GM21390 (cell line): ENCODE measurements around the gene SORCS3.

Experiments used
- ATAC-seq: cut with Tn5 transposase; IDR thresholded peaks from one replicate; pipeline ENCODE4 v1.9.1; 2021; ENCODE audit not compliant: unreplicated experiment

The SORCS3 gene

GRCh38 chr10:104773105-104773504 lies 132.0 kb downstream of the SORCS3 start:
- no peak for ATAC-seq

GRCh38 chr10:104774234-104774633 lies 133.1 kb downstream of the SORCS3 start:
- ATAC-seq: no peak

GRCh38 chr10:104777086-104777799 lies 136.2 kb downstream of the SORCS3 start:
- ATAC-seq: no peak

DNA sequence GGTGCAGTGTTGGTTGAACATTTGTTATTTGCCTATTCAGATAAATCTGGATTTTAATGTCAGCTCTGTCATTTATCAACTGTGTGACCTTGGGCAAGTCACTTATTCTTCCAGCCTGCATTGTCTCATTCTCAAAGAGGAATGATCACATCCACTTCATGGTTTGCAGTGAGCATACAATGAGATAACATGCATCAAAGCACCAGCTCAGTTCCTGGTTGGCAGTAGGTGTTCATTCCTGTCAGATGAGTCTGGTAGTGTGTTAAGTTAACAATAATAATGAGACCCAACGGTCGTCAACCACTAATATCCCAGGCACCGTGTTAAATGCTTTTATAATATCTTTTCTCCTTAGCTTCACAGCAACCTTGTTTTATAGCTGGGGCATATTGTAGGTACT lies 137.3 kb downstream of the SORCS3 start:
- no peak for ATAC-seq

GRCh38 chr10:104779701-104780100 lies 138.6 kb downstream of the SORCS3 start:
- ATAC-seq: no peak

GRCh38 chr10:104780165-104780564 lies 139.1 kb downstream of the SORCS3 start:
- ATAC-seq: no peak

DNA sequence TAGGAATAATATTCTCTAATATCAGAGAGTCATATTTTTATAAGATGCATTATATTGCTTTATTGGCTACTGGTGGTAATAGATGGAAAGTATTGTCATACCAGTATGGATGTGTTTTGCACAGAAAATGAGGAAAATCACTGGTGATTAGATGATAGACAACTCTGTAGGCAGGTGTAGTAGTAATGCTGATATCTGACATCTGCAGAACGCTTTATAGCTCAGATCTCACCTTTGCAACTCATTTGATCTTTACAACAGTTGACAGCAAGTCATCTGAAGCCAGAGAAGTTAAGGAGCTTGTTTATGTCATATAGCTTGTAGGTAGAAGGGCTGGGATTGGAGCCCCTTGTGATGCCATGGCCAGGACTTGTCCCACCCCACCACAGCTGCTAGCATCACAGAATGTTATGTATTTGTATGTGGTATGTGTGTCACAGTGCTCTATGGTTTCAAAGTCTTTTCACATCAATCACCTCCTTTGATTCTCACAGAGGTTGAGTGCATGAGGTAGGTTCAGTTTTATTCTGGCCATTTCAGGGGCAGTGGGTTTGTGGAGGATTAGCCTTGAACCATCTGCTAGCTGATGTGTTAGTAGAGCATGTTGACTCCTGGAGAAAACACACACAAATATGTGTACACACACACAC lies 140.0 kb downstream of the SORCS3 start:
- ATAC-seq: no peak

GRCh38 chr10:104784452-104784851 lies 143.4 kb downstream of the SORCS3 start:
- no peak for ATAC-seq

DNA sequence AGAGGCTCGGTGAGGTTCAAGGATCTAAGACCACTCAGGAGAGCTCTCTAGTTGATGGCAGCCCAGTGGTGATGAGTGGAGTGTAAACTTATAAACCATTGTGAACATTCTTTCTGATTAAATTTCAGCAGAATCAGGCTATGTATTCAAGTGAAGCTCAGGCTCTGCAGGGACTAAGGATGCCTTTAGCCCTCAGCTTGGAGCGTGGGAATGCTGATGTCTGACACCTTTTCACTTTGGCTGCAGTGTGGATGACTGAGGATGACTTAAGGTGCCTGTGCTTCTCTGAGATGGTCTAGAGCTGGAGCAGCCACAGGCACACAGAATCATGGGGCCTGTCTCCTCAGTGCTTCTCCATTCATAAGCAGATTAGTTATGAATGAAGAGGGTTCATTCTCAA lies 150.4 kb downstream of the SORCS3 start:
- ATAC-seq: no peak

GRCh38 chr10:104795411-104795810 lies 154.3 kb downstream of the SORCS3 start:
- no peak for ATAC-seq

- ATAC-seq: no peak
Measured at GRCh38 chr10:104796823-104797222, 155.7 kb downstream of the SORCS3 start.

- ATAC-seq: no peak
Measured at GRCh38 chr10:104802941-104803340, 161.9 kb downstream of the SORCS3 start.

DNA sequence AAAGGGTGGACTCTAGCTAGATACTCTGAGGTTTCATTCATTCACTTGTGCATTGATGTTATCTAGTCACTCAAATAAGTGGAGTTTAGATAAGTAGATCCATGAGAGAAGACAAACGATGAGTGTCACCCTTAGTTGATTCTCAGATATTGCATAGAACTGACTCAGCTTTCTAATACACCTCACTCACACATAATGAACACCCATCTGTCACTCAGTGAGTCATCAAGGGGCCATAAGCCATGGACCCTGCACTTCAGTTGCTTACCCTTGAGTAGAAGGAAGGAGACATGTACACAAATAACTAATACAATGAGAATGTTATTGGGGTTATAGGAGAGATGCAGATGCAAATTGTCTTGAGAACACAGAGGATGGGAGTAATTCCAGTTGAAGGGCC lies 163.8 kb downstream of the SORCS3 start:
- no peak for ATAC-seq

- no peak for ATAC-seq
Measured at GRCh38 chr10:104806801-104807200, 165.7 kb downstream of the SORCS3 start.

DNA sequence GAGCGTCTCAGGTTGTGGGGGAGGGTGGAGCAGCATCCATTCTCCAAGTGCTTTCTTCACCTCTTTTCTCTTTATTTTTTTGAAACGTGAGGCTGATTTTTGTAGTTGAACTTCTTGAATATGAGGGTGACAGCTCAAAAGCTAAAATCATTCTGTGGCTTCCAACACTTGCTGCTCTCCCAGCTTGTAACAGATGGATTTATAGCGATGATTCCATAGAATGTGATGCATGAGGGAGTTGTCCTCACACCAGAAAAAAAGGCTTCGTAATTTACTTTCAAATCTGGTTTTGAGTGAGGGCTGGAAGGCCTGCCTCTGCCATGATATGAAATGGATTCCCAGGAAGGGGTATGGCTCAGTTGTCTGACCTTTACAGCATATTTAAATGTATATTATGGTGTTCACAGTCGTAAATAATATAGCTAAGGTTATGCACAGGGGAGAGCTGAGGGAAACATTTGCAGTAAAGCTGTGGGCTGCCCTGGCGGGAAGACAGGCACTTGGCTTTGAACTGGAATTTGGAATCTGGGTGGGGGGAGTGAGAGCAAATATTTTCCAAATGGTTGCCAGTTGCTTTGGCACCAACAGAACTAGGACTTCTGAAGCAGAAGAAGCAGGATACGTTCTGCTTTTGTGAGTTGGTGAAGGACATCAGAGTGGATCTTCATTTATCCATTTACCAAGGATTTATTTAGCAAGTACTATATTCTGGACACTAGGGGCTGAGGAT lies 166.7 kb downstream of the SORCS3 start:
- no peak for ATAC-seq

- peak; percentile 67 for ATAC-seq
Measured at GRCh38 chr10:104809288-104810090, 168.4 kb downstream of the SORCS3 start.

GRCh38 chr10:104811166-104811565 lies 170.1 kb downstream of the SORCS3 start:
- no peak for ATAC-seq

GRCh38 chr10:104816501-104816900 lies 175.4 kb downstream of the SORCS3 start:
- ATAC-seq: no peak

DNA sequence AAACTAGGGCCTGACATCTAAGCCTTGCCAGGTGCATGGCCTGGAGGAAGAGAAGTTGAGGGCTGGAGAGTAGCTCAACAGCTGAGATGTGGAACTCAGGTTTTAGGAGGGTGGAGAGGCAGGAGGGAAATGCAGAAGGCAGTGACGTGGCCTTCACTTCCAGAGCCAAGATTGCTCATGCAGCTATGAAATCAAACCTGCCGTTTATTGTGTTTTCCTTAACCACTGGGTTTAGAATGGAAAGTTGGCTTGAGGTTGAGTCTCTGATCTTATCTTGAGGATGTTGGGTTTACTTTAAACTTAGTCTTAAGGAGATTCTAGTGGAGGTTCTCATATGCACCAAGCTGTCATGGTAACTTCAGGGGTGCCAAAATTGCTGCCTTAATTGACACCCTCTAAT lies 178.6 kb downstream of the SORCS3 start:
- no peak for ATAC-seq

DNA sequence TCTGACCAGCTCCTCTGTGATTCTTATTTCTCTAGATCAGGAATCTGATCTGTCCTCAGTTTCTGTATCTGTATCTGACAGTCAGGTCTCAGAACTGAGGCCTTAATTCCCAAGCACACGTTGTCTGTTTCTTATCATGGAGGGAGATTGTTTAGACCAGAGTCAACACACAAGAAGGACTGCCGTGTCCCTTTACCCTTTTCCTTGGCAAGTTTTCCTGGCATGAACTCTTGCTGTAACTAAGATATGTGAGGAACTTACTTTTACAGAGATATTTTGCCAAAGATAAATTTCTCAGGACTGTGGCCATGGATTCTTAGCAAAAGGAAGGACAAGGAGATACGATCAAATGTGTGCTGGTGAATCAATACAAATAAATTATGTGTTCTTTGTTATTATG lies 181.0 kb downstream of the SORCS3 start:
- no peak for ATAC-seq

- ATAC-seq: no peak
Measured at GRCh38 chr10:104824380-104825006, 183.4 kb downstream of the SORCS3 start.
